ENCODE results near the gene ADH1B. TPM values are rescaled to one million over a fixed set of nuclear protein-coding genes. Genes with fewer than 3 reads are reported as not detected.
"Not testable (repeated sequence)": the region's sequence is repeated elsewhere in the genome, so short reads cannot be mapped to it uniquely, and the experiment has no call there.

Gene ADH1B
- not detected for total RNA-seq
- polyA plus RNA-seq, result not detected

DNA sequence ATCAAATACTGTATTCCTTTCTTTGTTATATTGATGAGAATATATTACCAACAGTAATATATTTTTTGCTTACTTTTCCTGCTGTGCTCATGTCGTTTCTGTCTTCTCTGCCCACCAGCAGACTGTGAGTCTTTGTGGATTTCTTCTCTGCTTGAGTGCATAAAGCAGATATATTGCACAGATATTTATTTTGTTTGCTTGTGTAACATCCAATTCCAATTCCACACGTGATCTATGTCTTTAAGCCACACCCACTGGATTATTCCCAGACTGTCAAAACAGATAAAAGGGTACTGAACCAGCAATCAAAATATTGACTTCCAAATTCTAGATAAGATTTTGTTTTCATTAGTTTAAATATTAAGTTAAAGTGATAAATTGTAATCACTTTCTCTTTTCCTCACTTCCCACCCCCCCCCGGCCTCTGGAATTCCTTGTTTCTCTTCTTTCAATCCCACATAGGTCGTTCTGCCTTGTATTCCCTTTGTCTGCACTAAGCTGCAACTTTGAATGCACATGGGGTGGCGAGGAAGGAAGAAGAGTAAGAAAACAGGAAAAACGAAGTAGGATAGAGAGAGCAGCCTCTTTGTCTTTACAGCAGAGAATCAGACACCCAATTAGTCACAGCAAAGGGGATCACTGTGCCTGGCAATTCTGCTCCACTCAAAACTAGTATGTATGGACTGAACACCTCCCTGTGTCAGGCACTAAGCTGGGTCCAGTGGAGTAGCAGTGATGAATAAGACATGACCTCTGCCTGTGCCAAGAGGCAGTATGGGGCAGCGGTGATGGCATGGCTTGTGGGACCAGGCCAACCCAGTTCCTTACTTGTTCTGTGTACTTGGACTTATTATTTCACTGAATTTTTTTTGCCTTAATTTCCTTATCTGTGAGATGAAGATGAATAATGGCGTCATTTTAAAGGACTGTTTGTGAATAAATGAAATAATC, at the start of gene ADH1B:
Gene ADH1B (minus strand): TSS at position 161 of the 951 bp plus-strand sequence. CDS start 70 bp downstream, at position 91.
- no peak within 1 kb of the TSS for H3K4me3 ChIP-seq (ENCODE audit: low read length in 2 of 2)
- Mint-ChIP-seq H3K4me1 (no peaks in the 10 kb centered on the region), H3K36me3 (no peaks in the 10 kb centered on the region), H3K9me3 (peaks cover 0 to 4% (median 0%) of the 10 kb centered on the region in 8 donors), H3K4me3 (no peak within 1 kb of the TSS), H3K27ac (no peak within 1 kb of the TSS), H3K27me3 (peaks cover 2 to 6% of the 10 kb centered on the region in 2 donors)
- H3K36me3 ChIP-seq (ENCODE audit: insufficient read depth, low read length), result no peaks in the 10 kb centered on the region
- intact Hi-C loops (cut with micrococcal nuclease), result no loop called here
- H3K27me3 ChIP-seq (ENCODE audit: insufficient read depth, low read length), result no peaks in the 10 kb centered on the region
- H3K4me1 ChIP-seq (ENCODE audit: insufficient read depth, low read length), result no peaks in the 10 kb centered on the region
- ChIA-PET POLR2A (ENCODE audit: partially characterized antibody) (no interaction called here), CTCF (ENCODE audit: partially characterized antibody) (no interaction called here)
- no peaks in the 10 kb centered on the region for H3K9me3 ChIP-seq (ENCODE audit: control insufficient read depth in 1 of 2, low read length in 2 of 2)
- no peak for DNase-seq
- H3K27ac ChIP-seq (ENCODE audit: low read depth, low read length), result no peak within 1 kb of the TSS

DNA sequence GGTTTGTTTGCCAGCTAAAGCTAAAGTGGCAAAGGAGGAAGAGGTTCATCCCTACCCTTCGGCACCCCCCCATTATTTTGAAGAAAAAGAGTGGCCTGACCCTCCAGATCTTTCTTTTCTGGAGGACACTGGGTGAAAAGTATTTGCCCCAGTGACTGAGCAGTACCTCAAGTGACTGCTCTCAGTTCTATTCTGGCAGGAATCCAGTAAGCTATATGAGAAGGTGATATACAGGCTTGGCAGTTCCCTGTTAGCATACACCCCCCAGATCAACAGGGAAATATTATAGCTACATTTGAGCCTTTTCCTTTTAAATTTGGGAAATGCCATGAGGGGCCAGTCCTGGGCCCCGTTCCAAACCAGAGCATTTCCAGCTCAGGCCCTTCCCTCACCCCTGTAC, 46.6 kb upstream of the ADH1B start:
- CTCF ChIA-PET (ENCODE audit: partially characterized antibody); H3K27ac ChIP-seq (ENCODE audit: low read depth, low read length); H3K27ac Mint-ChIP-seq; H3K9me3 ChIP-seq (ENCODE audit: control insufficient read depth in 1 of 2, low read length in 2 of 2); H3K4me3 Mint-ChIP-seq; intact Hi-C loops (cut with micrococcal nuclease); H3K4me1 Mint-ChIP-seq; H3K27me3 ChIP-seq (ENCODE audit: insufficient read depth, low read length); H3K4me1 ChIP-seq (ENCODE audit: insufficient read depth, low read length); DNase-seq; H3K27me3 Mint-ChIP-seq; POLR2A ChIA-PET (ENCODE audit: partially characterized antibody); H3K36me3 ChIP-seq (ENCODE audit: insufficient read depth, low read length); H3K4me3 ChIP-seq (ENCODE audit: low read length in 2 of 2); H3K36me3 Mint-ChIP-seq: not testable (repeated sequence)
- H3K9me3 Mint-ChIP-seq, result peaks cover 0 to 18% (median 10%) of the 10 kb centered on the region in 8 donors

DNA sequence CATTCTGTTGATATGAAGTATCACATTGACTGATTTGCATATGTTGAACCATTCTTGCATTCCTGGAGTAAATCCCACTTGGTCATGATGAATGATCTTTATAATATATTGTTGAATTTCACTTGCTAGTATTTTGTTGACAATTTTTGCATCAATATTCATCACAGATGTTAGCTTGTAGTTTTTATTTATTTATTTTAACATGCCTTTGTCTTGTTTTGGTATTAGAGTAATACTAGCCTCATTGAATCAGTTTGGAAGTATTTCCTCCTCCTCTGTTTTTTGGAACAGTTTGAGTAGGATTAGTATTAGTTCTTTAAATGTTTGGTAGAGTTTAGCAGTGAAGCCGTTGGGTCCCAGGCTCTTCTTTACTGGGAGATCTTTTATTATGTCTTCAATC, 45.3 kb upstream of the ADH1B start:
- CTCF ChIA-PET (ENCODE audit: partially characterized antibody), result no interaction called here
- DNase-seq, result no peak
- Mint-ChIP-seq H3K4me3 (no peak overlapping the region), H3K36me3 (peaks cover 0 to 2% of the 10 kb centered on the region in 2 donors), H3K9me3 (peaks cover 0 to 8% (median 1%) of the 10 kb centered on the region in 8 donors), H3K4me1 (peaks cover 0 to 3% (median 0%) of the 10 kb centered on the region in 4 donors), H3K27ac (no peak overlapping the region), H3K27me3 (peaks cover 5 to 9% of the 10 kb centered on the region in 2 donors)
- Histone ChIP-seq H3K4me1 (ENCODE audit: insufficient read depth, low read length) (no peaks in the 10 kb centered on the region), H3K27me3 (ENCODE audit: insufficient read depth, low read length) (no peaks in the 10 kb centered on the region), H3K9me3 (ENCODE audit: control insufficient read depth in 1 of 2, low read length in 2 of 2) (no peaks in the 10 kb centered on the region), H3K36me3 (ENCODE audit: insufficient read depth, low read length) (no peaks in the 10 kb centered on the region), H3K27ac (ENCODE audit: low read depth, low read length) (no peak overlapping the region), H3K4me3 (ENCODE audit: low read length in 2 of 2) (no peak overlapping the region)
- POLR2A ChIA-PET (ENCODE audit: partially characterized antibody), result no interaction called here
- intact Hi-C loops (cut with micrococcal nuclease), result no loop called here

DNA sequence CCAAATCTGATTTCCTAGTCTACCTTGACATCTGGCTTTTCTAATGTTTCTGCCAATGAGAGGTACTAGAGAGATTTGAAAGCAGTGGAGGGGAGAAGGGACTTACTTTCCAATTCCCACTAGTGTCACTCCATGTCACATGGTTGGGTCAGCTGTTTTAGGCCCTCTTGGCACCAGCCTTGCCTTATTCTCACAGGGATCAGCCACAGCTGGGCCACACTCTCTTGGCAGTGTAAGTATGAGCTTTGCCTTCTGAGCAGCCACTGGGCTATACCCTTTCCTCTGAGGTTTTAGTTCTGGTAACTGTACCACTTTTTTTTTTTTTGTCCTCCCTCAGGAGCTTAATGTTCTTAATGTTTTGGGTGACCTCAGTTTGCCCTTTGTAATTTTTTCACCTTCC, 41.6 kb upstream of the ADH1B start:
- Mint-ChIP-seq H3K9me3 (peaks cover 0 to 6% (median 3%) of the 10 kb centered on the region in 8 donors), H3K27me3 (peaks cover 0 to 4% of the 10 kb centered on the region in 2 donors), H3K4me1 (peaks cover 0 to 3% (median 0%) of the 10 kb centered on the region in 4 donors), H3K27ac (no peak overlapping the region), H3K4me3 (no peak overlapping the region), H3K36me3 (peaks cover 0 to 2% of the 10 kb centered on the region in 2 donors)
- POLR2A ChIA-PET (ENCODE audit: partially characterized antibody), result no interaction called here
- CTCF ChIA-PET (ENCODE audit: partially characterized antibody), result no interaction called here
- DNase-seq, result no peak
- Histone ChIP-seq H3K4me3 (ENCODE audit: low read length in 2 of 2) (no peak overlapping the region), H3K27me3 (ENCODE audit: insufficient read depth, low read length) (no peaks in the 10 kb centered on the region), H3K4me1 (ENCODE audit: insufficient read depth, low read length) (no peaks in the 10 kb centered on the region), H3K36me3 (ENCODE audit: insufficient read depth, low read length) (no peaks in the 10 kb centered on the region), H3K9me3 (ENCODE audit: control insufficient read depth in 1 of 2, low read length in 2 of 2) (no peaks in the 10 kb centered on the region), H3K27ac (ENCODE audit: low read depth, low read length) (no peak overlapping the region)
- intact Hi-C loops (cut with micrococcal nuclease), result no loop called here

DNA sequence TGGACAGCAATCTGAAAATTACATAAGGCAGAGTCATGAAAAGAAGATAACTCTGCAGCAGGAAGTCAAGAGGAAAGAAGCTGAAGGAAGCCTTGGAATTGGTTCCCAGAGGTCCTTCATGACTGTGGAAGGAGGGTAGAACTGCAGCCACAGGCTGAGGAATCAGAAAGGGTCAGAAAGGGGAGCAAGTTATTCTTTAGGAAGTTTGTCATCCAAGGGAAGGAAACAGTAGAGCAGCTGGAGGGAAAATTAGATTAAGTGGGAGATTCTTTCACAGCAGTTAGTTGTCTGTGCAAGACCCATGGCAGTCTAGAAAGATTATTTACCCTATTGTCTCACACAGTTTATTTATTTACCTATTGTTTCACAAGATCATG, 40.7 kb upstream of the ADH1B start:
- Histone ChIP-seq H3K9me3 (ENCODE audit: control insufficient read depth in 1 of 2, low read length in 2 of 2) (no peaks in the 10 kb centered on the region), H3K27me3 (ENCODE audit: insufficient read depth, low read length) (no peaks in the 10 kb centered on the region), H3K36me3 (ENCODE audit: insufficient read depth, low read length) (no peaks in the 10 kb centered on the region), H3K4me1 (ENCODE audit: insufficient read depth, low read length) (no peaks in the 10 kb centered on the region), H3K4me3 (ENCODE audit: low read length in 2 of 2) (no peak overlapping the region), H3K27ac (ENCODE audit: low read depth, low read length) (no peak overlapping the region)
- H3K4me3 Mint-ChIP-seq, result no peak overlapping the region
- POLR2A ChIA-PET (ENCODE audit: partially characterized antibody), result no interaction called here
- peaks cover 0 to 3% (median 0%) of the 10 kb centered on the region in 4 donors for H3K4me1 Mint-ChIP-seq
- no peaks in the 10 kb centered on the region for H3K27me3 Mint-ChIP-seq
- peaks cover 0 to 2% of the 10 kb centered on the region in 2 donors for H3K36me3 Mint-ChIP-seq
- no peak for DNase-seq
- CTCF ChIA-PET (ENCODE audit: partially characterized antibody), result no interaction called here
- no peak overlapping the region for H3K27ac Mint-ChIP-seq
- intact Hi-C loops (cut with micrococcal nuclease), result no loop called here
- peaks cover 0 to 6% (median 3%) of the 10 kb centered on the region in 8 donors for H3K9me3 Mint-ChIP-seq

DNA sequence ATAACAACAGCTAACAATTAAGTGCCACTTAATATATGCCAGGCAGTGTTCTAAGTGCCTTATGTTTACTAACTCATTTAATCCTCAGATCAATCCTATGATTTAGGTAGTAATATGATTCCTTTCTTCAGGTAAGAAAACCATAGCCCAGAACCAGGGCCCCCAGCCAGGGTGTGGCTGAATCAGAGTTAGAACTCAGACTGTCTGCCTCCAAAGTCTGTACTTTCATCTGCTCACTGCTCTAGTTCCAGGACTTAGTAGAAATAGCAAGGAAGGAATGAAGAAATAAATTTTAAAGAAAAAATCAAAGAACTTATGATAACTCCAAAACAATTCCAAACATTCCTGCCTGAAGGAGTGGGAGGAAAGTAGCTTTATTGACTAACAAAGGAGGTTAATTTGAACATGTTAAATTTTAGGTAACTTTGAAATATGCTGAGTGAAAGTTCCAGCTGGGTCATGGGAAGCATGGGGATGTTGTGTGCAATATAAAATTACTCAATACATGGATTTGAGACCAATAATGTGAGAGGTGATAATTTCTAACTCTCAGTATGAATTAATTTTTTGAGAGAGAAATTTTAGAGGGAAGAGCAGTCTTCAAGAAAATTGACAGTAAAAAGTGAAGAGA, 40.2 kb upstream of the ADH1B start:
- no peaks in the 10 kb centered on the region for H3K4me1 ChIP-seq (ENCODE audit: insufficient read depth, low read length)
- no peak overlapping the region for H3K4me3 ChIP-seq (ENCODE audit: low read length in 2 of 2)
- Mint-ChIP-seq H3K4me3 (no peak overlapping the region), H3K36me3 (peaks cover 0 to 2% of the 10 kb centered on the region in 2 donors), H3K27ac (peak overlapping the region in 1 of 7 donors; percentile 11), H3K9me3 (peaks cover 0 to 6% (median 3%) of the 10 kb centered on the region in 8 donors), H3K4me1 (peaks cover 0 to 3% (median 0%) of the 10 kb centered on the region in 4 donors), H3K27me3 (peaks cover 0 to 3% of the 10 kb centered on the region in 2 donors)
- intact Hi-C loops (cut with micrococcal nuclease), result no loop called here
- DNase-seq, result no peak
- ChIA-PET CTCF (ENCODE audit: partially characterized antibody) (no interaction called here), POLR2A (ENCODE audit: partially characterized antibody) (no interaction called here)
- no peaks in the 10 kb centered on the region for H3K36me3 ChIP-seq (ENCODE audit: insufficient read depth, low read length)
- no peaks in the 10 kb centered on the region for H3K9me3 ChIP-seq (ENCODE audit: control insufficient read depth in 1 of 2, low read length in 2 of 2)
- H3K27ac ChIP-seq (ENCODE audit: low read depth, low read length), result no peak overlapping the region
- H3K27me3 ChIP-seq (ENCODE audit: insufficient read depth, low read length), result no peaks in the 10 kb centered on the region

DNA sequence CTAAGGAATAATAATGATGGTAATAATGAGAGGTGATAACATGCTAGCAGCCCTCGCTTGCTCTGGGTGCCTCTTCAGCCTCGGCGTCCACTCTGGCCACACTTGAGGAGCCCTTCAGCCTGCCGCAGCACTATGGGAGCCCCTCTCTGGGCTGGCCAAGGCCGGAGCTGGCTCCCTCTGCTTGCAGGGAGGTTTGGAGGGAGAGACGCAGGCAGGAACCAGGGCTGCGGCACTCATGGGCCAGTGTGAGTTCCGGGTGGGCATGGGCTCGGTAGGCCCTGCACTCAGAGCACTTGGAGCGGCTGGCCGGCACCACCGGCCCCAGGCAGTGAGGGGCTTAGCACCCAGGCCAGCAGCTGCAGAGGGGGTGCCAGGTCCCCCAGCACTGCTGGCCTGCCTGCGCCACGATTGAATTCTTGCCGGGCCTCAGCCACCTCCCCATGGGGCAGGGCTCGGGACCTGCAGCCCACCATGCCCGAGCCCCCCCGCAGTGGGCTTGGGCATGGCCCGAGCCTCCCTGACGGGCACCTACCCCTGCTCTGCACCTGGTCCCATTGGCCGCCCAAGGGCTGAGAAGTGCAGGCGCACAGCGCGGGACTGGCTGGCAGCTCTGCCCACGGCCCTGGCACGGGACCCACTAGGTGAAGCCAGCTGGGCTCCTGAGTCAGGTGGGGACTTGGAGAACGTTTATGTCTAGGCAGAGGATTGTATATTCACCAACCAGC, 38.4 kb upstream of the ADH1B start:
- Histone ChIP-seq H3K4me1 (ENCODE audit: insufficient read depth, low read length) (no peaks in the 10 kb centered on the region), H3K27me3 (ENCODE audit: insufficient read depth, low read length) (no peaks in the 10 kb centered on the region), H3K36me3 (ENCODE audit: insufficient read depth, low read length) (no peaks in the 10 kb centered on the region), H3K4me3 (ENCODE audit: low read length in 2 of 2) (no peak overlapping the region), H3K27ac (ENCODE audit: low read depth, low read length) (no peak overlapping the region), H3K9me3 (ENCODE audit: control insufficient read depth in 1 of 2, low read length in 2 of 2) (no peaks in the 10 kb centered on the region)
- ChIA-PET POLR2A (ENCODE audit: partially characterized antibody) (no interaction called here), CTCF (ENCODE audit: partially characterized antibody) (no interaction called here)
- Mint-ChIP-seq H3K4me1 (peaks cover 0 to 3% (median 0%) of the 10 kb centered on the region in 4 donors), H3K36me3 (peaks cover 0 to 2% of the 10 kb centered on the region in 2 donors), H3K4me3 (no peak overlapping the region), H3K27ac (no peak overlapping the region), H3K9me3 (peaks cover 0 to 15% (median 4%) of the 10 kb centered on the region in 8 donors), H3K27me3 (peaks cover 3 to 4% of the 10 kb centered on the region in 2 donors)
- intact Hi-C loops (cut with micrococcal nuclease), result no loop called here
- no peak for DNase-seq
